ENCODE results near the gene C16orf90. TPM values are rescaled to one million over a fixed set of nuclear protein-coding genes. Genes with fewer than 3 reads are reported as not detected.

Gene C16orf90
- total RNA-seq, 1 experiment from 2014 or later, result not detected

DNA sequence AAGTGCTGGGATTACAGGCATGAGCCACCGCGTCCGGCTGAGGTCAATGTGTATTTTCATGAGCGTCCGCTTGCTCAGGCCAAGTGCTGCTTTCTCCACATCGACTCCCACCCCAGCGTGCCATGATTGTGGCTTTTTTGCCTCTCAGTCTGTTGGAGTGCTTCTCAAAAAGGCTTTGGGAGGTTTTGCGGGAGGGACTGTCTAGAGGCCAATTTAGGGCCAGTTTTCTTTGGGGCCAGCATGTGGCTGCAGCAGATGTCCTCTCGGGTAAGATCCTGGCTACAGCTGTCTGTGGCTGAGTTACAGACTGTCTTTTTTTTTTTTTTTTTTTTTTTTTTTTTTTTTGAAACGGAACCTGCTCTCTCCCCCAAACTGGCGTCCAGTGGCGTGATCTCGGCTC is 6.5 kb downstream of the C16orf90 start:
- BruUV-seq (replicated peaks), result no TSS peak
- TF ChIP-seq EZH2 (IDR thresholded peaks at IDR 0.05; ENCODE audit: low read length, unreplicated experiment) (no peak), EZH2phosphoT487 (IDR thresholded peaks at IDR 0.05; ENCODE audit: borderline replicate concordance, low read length) (no peak)
- TF ChIP-seq, protein P1, sequence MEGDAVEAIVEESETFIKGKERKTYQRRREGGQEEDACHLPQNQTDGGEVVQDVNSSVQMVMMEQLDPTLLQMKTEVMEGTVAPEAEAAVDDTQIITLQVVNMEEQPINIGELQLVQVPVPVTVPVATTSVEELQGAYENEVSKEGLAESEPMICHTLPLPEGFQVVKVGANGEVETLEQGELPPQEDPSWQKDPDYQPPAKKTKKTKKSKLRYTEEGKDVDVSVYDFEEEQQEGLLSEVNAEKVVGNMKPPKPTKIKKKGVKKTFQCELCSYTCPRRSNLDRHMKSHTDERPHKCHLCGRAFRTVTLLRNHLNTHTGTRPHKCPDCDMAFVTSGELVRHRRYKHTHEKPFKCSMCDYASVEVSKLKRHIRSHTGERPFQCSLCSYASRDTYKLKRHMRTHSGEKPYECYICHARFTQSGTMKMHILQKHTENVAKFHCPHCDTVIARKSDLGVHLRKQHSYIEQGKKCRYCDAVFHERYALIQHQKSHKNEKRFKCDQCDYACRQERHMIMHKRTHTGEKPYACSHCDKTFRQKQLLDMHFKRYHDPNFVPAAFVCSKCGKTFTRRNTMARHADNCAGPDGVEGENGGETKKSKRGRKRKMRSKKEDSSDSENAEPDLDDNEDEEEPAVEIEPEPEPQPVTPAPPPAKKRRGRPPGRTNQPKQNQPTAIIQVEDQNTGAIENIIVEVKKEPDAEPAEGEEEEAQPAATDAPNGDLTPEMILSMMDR (conservative IDR thresholded peaks at IDR 0.05; ENCODE audit: low read depth, low read length), result no peak

GRCh38 chr16:3487521-3488410 is 7.5 kb downstream of the C16orf90 start:
- no peaks in the 10 kb centered on the region for H3K4me1 ChIP-seq (ENCODE audit: insufficient read depth, low read length)
- no peaks in the 10 kb centered on the region for H3K27me3 ChIP-seq (ENCODE audit: low read length)
- DNase-seq (no peak), ATAC-seq (no peak)
- no peak overlapping the region for H3K4me2 ChIP-seq (ENCODE audit: low read length)
- H3K27ac ChIP-seq (ENCODE audit: low read length), result no peak overlapping the region
- no peaks in the 10 kb centered on the region for H4K20me1 ChIP-seq (ENCODE audit: low read length)
- H3K4me3 ChIP-seq (ENCODE audit: low read length), result no peak overlapping the region
- TF ChIP-seq EZH2phosphoT487 (IDR thresholded peaks at IDR 0.05; ENCODE audit: borderline replicate concordance, low read length) (no peak), EZH2 (IDR thresholded peaks at IDR 0.05; ENCODE audit: low read length, unreplicated experiment) (no peak)
- TF ChIP-seq, protein P1 (conservative IDR thresholded peaks at IDR 0.05; ENCODE audit: low read depth, low read length), result no peak
- CTCF ChIA-PET, result no interaction called here
- POLR2A ChIA-PET (ENCODE audit: unreplicated experiment), result no interaction called here
- no peaks in the 10 kb centered on the region for H3K79me2 ChIP-seq (ENCODE audit: low read length)
- no peak overlapping the region for H3K9ac ChIP-seq (ENCODE audit: low read length)
- H2AFZ ChIP-seq (ENCODE audit: low read length), result no peak overlapping the region
- BruUV-seq (replicated peaks), result no TSS peak
- intact Hi-C loops (cut with micrococcal nuclease), result no loop called here
- no peaks in the 10 kb centered on the region for H3K9me3 ChIP-seq (ENCODE audit: low read length)
- H3K36me3 ChIP-seq (ENCODE audit: low read depth, low read length), result no peaks in the 10 kb centered on the region
- H3K9me2 ChIP-seq (replicated peaks; ENCODE audit: low read length), result no peaks in the 10 kb centered on the region
- no peaks in the 10 kb centered on the region for H3F3A ChIP-seq (ENCODE audit: low read length, unreplicated experiment)

More for the DNA sequence above, 6.5 kb downstream of the C16orf90 start:
- DNase-seq, result no peak
- Histone ChIP-seq H3K4me1 (ENCODE audit: insufficient read depth, low read length) (no peaks in the 10 kb centered on the region), H2AFZ (ENCODE audit: low read length) (no peak overlapping the region), H3K9me2 (replicated peaks; ENCODE audit: low read length) (no peaks in the 10 kb centered on the region), H3K27me3 (ENCODE audit: low read length) (no peaks in the 10 kb centered on the region), H3K27ac (ENCODE audit: low read length) (no peak overlapping the region), H3K4me3 (ENCODE audit: low read length) (no peak overlapping the region), H3K4me2 (ENCODE audit: low read length) (no peak overlapping the region), H3K9me3 (ENCODE audit: low read length) (no peaks in the 10 kb centered on the region), H4K20me1 (ENCODE audit: low read length) (no peaks in the 10 kb centered on the region), H3K79me2 (ENCODE audit: low read length) (no peaks in the 10 kb centered on the region), H3K9ac (ENCODE audit: low read length) (no peak overlapping the region), H3F3A (ENCODE audit: low read length, unreplicated experiment) (no peaks in the 10 kb centered on the region), H3K36me3 (ENCODE audit: low read depth, low read length) (no peaks in the 10 kb centered on the region)
- ATAC-seq, result no peak
- POLR2A ChIA-PET (ENCODE audit: unreplicated experiment), result no interaction called here
- intact Hi-C loops (cut with micrococcal nuclease), result no loop called here
- CTCF ChIA-PET, result no interaction called here

All from PC-3 (cell line).